Measurements from ENCODE around the gene ANKS1B.

ANKS1B gene

DNA sequence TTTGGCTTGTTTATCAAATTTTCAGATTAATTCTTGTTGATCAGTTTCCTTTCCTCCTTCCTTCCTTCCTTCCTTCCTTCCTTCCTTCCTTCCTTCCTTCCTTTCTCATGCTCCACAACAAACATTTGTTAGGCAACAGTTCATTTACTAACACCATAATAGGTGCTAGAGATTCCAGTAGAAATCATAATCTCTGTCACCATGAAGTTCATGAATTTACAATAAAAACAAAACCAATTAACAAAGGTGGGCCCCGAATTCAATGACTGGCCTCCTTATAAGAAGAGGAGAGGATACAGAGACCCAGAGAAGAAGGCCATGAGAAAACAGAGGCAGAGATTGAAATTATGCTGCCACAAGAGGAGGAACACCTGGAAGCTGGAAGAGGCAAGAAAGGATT is 604.0 kb downstream of the ANKS1B start:
- TF ChIP-seq, protein P1, sequence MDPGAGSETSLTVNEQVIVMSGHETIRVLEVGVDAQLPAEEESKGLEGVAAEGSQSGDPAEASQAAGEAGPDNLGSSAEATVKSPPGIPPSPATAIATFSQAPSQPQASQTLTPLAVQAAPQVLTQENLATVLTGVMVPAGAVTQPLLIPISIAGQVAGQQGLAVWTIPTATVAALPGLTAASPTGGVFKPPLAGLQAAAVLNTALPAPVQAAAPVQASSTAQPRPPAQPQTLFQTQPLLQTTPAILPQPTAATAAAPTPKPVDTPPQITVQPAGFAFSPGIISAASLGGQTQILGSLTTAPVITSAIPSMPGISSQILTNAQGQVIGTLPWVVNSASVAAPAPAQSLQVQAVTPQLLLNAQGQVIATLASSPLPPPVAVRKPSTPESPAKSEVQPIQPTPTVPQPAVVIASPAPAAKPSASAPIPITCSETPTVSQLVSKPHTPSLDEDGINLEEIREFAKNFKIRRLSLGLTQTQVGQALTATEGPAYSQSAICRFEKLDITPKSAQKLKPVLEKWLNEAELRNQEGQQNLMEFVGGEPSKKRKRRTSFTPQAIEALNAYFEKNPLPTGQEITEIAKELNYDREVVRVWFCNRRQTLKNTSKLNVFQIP (CRISPR knock-in tag; IDR thresholded peaks at IDR 0.05; ENCODE audit: borderline replicate concordance, low read depth): no peak
- TF ChIP-seq GLIS3 (CRISPR knock-in tag; IDR thresholded peaks at IDR 0.05): no peak
- no peak for TF ChIP-seq BACH2 (CRISPR knock-in tag; IDR thresholded peaks at IDR 0.05; ENCODE audit: borderline replicate concordance)
- ATAC-seq: no peak

DNA sequence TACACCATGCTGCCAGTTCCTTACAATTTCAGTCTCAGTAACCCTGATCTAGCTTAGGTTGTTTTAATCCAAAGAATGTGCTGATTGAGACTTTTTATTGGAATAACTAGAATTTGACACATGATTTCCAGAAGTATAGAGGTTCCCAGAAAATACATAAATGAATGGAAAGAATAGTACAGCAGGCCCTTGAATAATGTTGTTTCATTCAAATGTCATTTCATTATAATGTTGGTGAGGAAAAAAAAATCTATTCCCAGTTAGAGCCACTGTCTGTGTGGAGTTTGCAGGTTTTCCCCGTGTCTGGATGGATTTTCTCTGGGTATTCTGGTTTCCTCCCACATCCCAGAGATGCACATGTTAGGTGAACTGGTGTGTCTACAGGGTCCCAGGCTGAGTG is 610.7 kb downstream of the ANKS1B start:
- ATAC-seq: no peak

DNA sequence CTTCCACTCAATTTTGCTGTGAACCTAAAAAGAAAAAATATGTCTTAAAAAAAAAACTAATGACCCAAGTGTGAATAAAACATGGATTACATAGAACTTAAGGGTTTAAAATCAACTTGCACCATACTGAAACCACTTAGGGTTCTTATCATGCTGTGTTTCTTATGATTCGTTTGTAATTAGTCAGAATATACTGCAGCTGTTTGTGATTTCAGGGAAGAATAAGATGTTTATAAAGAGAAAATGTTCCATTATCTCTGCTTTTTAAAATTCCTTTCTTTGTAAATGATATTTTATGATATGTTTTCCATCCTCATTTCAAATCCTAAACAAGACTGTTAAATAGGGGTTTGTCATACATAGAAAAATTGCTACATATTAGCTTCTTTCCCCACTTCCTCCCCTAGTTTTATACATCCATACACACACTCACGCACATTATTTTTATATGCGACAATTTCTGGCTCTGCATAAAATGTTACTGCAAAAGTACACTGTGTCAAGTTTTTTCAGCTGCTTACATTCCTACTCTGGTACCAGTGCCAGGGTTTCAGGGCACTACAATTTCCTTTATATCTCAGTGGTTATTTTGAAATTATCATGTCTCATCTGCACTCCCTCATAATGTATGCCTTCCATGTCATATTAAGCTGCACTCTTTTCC is 612.3 kb downstream of the ANKS1B start:
- TF ChIP-seq ISL1 (CRISPR knock-in tag; IDR thresholded peaks at IDR 0.05) (peak; percentile 60), SNAI2 (CRISPR knock-in tag; IDR thresholded peaks at IDR 0.05) (no peak)
- ATAC-seq: no peak

More for the DNA sequence above, 610.7 kb downstream of the ANKS1B start:
- TF ChIP-seq, protein P2, sequence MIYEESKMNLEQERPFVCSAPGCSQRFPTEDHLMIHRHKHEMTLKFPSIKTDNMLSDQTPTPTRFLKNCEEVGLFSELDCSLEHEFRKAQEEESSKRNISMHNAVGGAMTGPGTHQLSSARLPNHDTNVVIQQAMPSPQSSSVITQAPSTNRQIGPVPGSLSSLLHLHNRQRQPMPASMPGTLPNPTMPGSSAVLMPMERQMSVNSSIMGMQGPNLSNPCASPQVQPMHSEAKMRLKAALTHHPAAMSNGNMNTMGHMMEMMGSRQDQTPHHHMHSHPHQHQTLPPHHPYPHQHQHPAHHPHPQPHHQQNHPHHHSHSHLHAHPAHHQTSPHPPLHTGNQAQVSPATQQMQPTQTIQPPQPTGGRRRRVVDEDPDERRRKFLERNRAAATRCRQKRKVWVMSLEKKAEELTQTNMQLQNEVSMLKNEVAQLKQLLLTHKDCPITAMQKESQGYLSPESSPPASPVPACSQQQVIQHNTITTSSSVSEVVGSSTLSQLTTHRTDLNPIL (CRISPR knock-in tag; IDR thresholded peaks at IDR 0.05; ENCODE audit: low read depth): no peak
- TF ChIP-seq GLIS3 (CRISPR knock-in tag; IDR thresholded peaks at IDR 0.05): no peak
- no peak for TF ChIP-seq ESRRG (CRISPR knock-in tag; IDR thresholded peaks at IDR 0.05)
- TF ChIP-seq ZNF565 (CRISPR knock-in tag; conservative IDR thresholded peaks at IDR 0.05; ENCODE audit: low read depth): no peak
- no peak for TF ChIP-seq RARB (CRISPR knock-in tag; IDR thresholded peaks at IDR 0.05)
- no peak for TF ChIP-seq ZNF70 (CRISPR knock-in tag; IDR thresholded peaks at IDR 0.05)
- TF ChIP-seq, protein P3, sequence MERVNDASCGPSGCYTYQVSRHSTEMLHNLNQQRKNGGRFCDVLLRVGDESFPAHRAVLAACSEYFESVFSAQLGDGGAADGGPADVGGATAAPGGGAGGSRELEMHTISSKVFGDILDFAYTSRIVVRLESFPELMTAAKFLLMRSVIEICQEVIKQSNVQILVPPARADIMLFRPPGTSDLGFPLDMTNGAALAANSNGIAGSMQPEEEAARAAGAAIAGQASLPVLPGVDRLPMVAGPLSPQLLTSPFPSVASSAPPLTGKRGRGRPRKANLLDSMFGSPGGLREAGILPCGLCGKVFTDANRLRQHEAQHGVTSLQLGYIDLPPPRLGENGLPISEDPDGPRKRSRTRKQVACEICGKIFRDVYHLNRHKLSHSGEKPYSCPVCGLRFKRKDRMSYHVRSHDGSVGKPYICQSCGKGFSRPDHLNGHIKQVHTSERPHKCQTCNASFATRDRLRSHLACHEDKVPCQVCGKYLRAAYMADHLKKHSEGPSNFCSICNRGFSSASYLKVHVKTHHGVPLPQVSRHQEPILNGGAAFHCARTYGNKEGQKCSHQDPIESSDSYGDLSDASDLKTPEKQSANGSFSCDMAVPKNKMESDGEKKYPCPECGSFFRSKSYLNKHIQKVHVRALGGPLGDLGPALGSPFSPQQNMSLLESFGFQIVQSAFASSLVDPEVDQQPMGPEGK (CRISPR knock-in tag; IDR thresholded peaks at IDR 0.05; ENCODE audit: borderline replicate concordance): no peak
- TF ChIP-seq OSR1 (CRISPR knock-in tag; IDR thresholded peaks at IDR 0.05): no peak
- no peak for TF ChIP-seq ZFP3 (CRISPR knock-in tag; IDR thresholded peaks at IDR 0.05)

DNA sequence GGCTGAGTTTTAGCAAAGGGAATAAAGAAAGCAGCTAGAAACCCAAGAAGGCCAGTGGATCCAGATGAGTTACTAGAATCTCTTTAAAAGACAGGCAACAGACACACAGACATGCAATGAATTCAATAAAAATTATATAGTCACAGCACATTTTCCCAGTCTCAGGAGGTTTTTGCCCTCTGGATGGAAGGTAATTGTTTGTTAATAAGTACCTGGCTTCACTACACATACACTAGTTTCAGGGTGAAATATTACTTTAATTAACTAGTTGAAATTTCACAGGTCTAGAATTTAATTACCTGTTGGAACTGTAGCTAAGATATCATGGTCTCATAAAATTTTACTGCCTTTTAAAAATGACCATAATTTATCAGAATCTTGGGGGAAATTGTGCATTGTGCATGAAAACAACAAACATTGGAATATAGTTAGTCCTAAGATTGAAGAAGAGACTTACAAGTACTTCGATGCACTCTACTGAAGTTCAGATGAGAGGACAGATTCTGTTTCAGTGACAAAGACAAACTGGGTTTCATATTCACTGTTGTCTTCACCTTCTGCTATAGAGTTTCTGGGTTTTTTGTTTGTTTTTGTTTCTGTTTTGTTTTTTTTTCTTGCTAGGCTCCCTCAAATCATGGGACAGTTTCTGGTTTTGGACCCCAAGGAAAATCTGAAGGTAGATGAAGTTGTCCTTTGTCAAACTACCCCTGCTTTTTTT is 614.2 kb downstream of the ANKS1B start:
- ATAC-seq: no peak
- TF ChIP-seq BACH2 (CRISPR knock-in tag; IDR thresholded peaks at IDR 0.05; ENCODE audit: borderline replicate concordance) (no peak), ESRRG (CRISPR knock-in tag; IDR thresholded peaks at IDR 0.05) (no peak), ZNF565 (CRISPR knock-in tag; conservative IDR thresholded peaks at IDR 0.05; ENCODE audit: low read depth) (no peak), OSR1 (CRISPR knock-in tag; IDR thresholded peaks at IDR 0.05) (no peak), RARB (CRISPR knock-in tag; IDR thresholded peaks at IDR 0.05) (no peak), TCF4 (CRISPR knock-in tag; IDR thresholded peaks at IDR 0.05; ENCODE audit: borderline replicate concordance) (no peak), CSDC2 (CRISPR knock-in tag; IDR thresholded peaks at IDR 0.05) (no peak), TOX (CRISPR knock-in tag; IDR thresholded peaks at IDR 0.05; ENCODE audit: borderline replicate concordance) (no peak), PPARA (CRISPR knock-in tag; IDR thresholded peaks at IDR 0.05; ENCODE audit: borderline replicate concordance) (no peak)
- TF ChIP-seq, protein P1 (CRISPR knock-in tag; IDR thresholded peaks at IDR 0.05; ENCODE audit: borderline replicate concordance, low read depth): no peak
- TF ChIP-seq, protein P2 (CRISPR knock-in tag; IDR thresholded peaks at IDR 0.05; ENCODE audit: low read depth): no peak
- TF ChIP-seq, protein P4, sequence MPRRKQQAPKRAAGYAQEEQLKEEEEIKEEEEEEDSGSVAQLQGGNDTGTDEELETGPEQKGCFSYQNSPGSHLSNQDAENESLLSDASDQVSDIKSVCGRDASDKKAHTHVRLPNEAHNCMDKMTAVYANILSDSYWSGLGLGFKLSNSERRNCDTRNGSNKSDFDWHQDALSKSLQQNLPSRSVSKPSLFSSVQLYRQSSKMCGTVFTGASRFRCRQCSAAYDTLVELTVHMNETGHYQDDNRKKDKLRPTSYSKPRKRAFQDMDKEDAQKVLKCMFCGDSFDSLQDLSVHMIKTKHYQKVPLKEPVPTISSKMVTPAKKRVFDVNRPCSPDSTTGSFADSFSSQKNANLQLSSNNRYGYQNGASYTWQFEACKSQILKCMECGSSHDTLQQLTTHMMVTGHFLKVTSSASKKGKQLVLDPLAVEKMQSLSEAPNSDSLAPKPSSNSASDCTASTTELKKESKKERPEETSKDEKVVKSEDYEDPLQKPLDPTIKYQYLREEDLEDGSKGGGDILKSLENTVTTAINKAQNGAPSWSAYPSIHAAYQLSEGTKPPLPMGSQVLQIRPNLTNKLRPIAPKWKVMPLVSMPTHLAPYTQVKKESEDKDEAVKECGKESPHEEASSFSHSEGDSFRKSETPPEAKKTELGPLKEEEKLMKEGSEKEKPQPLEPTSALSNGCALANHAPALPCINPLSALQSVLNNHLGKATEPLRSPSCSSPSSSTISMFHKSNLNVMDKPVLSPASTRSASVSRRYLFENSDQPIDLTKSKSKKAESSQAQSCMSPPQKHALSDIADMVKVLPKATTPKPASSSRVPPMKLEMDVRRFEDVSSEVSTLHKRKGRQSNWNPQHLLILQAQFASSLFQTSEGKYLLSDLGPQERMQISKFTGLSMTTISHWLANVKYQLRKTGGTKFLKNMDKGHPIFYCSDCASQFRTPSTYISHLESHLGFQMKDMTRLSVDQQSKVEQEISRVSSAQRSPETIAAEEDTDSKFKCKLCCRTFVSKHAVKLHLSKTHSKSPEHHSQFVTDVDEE (CRISPR knock-in tag; IDR thresholded peaks at IDR 0.05): no peak
- TF ChIP-seq, protein P3 (CRISPR knock-in tag; IDR thresholded peaks at IDR 0.05; ENCODE audit: borderline replicate concordance): no peak
